ENCODE measurements around the gene FN3KRP. TPM values are rescaled to one million over a fixed set of nuclear protein-coding genes. Genes with fewer than 3 reads are reported as not detected.

Gene FN3KRP
- total RNA-seq, 2 donors from 2014 or later, result 9.8 to 15.6 TPM

GRCh38 chr17:82699551-82699950 lies 17.0 kb upstream of the FN3KRP start:
- Histone ChIP-seq H3K9me3 (peaks cover 4% of the 10 kb centered on the region), H3K4me1 (ENCODE audit: control insufficient read depth in 1 of 2, low read depth in 2 of 2) (peaks cover 7 to 21% of the 10 kb centered on the region in 2 donors), H3K36me3 (no peaks in the 10 kb centered on the region), H3K27ac (no peak overlapping the region), H3K4me3 (peak overlapping the region; percentile 92), H3K27me3 (replicated peaks; ENCODE audit: insufficient read depth) (no peaks in the 10 kb centered on the region)
- no peak for TF ChIP-seq CTCF (IDR thresholded peaks at IDR 0.05)
- DNase-seq (ENCODE audit: low spot score), result no peak
- ATAC-seq (ENCODE audit: insufficient number of reproducible peaks, low FRiP score, low read depth), result no peak

GRCh38 chr17:82702231-82702927 lies 14.1 kb upstream of the FN3KRP start:
- Histone ChIP-seq H3K27ac (no peak overlapping the region), H3K9me3 (no peaks in the 10 kb centered on the region), H3K4me1 (ENCODE audit: control insufficient read depth in 1 of 2, low read depth in 2 of 2) (peaks cover 3 to 14% of the 10 kb centered on the region in 2 donors), H3K36me3 (no peaks in the 10 kb centered on the region), H3K27me3 (replicated peaks; ENCODE audit: insufficient read depth) (no peaks in the 10 kb centered on the region), H3K4me3 (no peak overlapping the region)
- no peak for DNase-seq (ENCODE audit: low spot score)
- no peak for TF ChIP-seq CTCF (IDR thresholded peaks at IDR 0.05)
- no peak for ATAC-seq (ENCODE audit: insufficient number of reproducible peaks, low FRiP score, low read depth)

GRCh38 chr17:82703036-82703745 lies 13.3 kb upstream of the FN3KRP start:
- H3K36me3 ChIP-seq, result no peaks in the 10 kb centered on the region
- H3K9me3 ChIP-seq, result no peaks in the 10 kb centered on the region
- H3K27me3 ChIP-seq (replicated peaks; ENCODE audit: insufficient read depth), result no peaks in the 10 kb centered on the region
- no peak overlapping the region for H3K27ac ChIP-seq
- no peak for DNase-seq (ENCODE audit: low spot score)
- no peak for ATAC-seq (ENCODE audit: insufficient number of reproducible peaks, low FRiP score, low read depth)
- peaks cover 0 to 8% of the 10 kb centered on the region in 2 donors for H3K4me1 ChIP-seq (ENCODE audit: control insufficient read depth in 1 of 2, low read depth in 2 of 2)
- TF ChIP-seq CTCF (IDR thresholded peaks at IDR 0.05), result no peak
- no peak overlapping the region for H3K4me3 ChIP-seq

GRCh38 chr17:82703935-82704865 lies 12.3 kb upstream of the FN3KRP start:
- Histone ChIP-seq H3K27me3 (replicated peaks; ENCODE audit: insufficient read depth) (no peaks in the 10 kb centered on the region), H3K4me1 (ENCODE audit: control insufficient read depth in 1 of 2, low read depth in 2 of 2) (peaks cover 0 to 5% of the 10 kb centered on the region in 2 donors), H3K4me3 (no peak overlapping the region), H3K36me3 (no peaks in the 10 kb centered on the region), H3K27ac (no peak overlapping the region), H3K9me3 (no peaks in the 10 kb centered on the region)
- no peak for TF ChIP-seq CTCF (IDR thresholded peaks at IDR 0.05)
- ATAC-seq (ENCODE audit: insufficient number of reproducible peaks, low FRiP score, low read depth) (no peak), DNase-seq (ENCODE audit: low spot score) (no peak)

- DNase-seq (ENCODE audit: low spot score) (no peak), ATAC-seq (ENCODE audit: insufficient number of reproducible peaks, low FRiP score, low read depth) (no peak)
- no peaks in the 10 kb centered on the region for H3K27me3 ChIP-seq (replicated peaks; ENCODE audit: insufficient read depth)
- no peaks in the 10 kb centered on the region for H3K4me1 ChIP-seq (ENCODE audit: control insufficient read depth in 1 of 2, low read depth in 2 of 2)
- no peak for TF ChIP-seq CTCF (IDR thresholded peaks at IDR 0.05)
- H3K36me3 ChIP-seq, result no peaks in the 10 kb centered on the region
- H3K4me3 ChIP-seq, result no peak overlapping the region
- H3K27ac ChIP-seq, result no peak overlapping the region
- no peaks in the 10 kb centered on the region for H3K9me3 ChIP-seq
These were observed 11.6 kb upstream of the FN3KRP start for GRCh38 chr17:82704886-82705285.
